Cardiac fibroblast (primary cell): ENCODE data around the gene PIEZO2.

Source experiments
- DNase-seq, 2 donors: peaks; one replicate each; pipeline versions ENCODE4 v3.0.0 to v3.0.0-alpha.2; 2010; ENCODE audit warnings: low read depth in 2 of 2
- H3K4me3 ChIP-seq, 2 donors: replicated peaks in 1 of 2; 1 replicate in 1 of 2; 2 replicates in 1 of 2; pipeline ENCODE4 v1.5.1; 2011; ENCODE audit warnings: low read depth in 2 of 2, low read length in 2 of 2, mild to moderate bottlenecking in 2 of 2, moderate library complexity in 1 of 2
- TF ChIP-seq, protein P1 (sequence below): IDR thresholded peaks from one replicate; pipeline ENCODE4 v1.5.1; 2011; ENCODE audit warnings: low read depth, mild to moderate bottlenecking, low read length, inconsistent platforms

The PIEZO2 gene

DNA sequence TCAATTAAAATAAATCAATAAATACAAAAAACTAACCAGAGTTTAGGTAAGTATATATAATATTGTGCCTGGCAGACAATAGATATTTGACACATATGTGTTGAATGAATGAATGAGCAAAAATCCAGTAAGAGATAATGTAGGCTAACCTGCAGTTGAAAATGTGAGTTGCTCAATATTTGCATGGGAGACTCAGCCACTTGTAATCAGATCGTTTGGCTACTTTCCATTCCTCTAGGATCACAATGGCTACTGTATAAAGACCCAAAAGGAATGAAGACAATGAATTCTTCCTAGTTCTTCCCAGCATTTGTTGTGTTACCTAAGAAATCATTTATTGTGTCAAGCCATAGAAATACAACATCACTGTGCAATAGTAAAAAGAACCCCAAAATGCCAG, 25.3 kb downstream of the PIEZO2 start:
- DNase-seq: no peak
- TF ChIP-seq, protein P1, sequence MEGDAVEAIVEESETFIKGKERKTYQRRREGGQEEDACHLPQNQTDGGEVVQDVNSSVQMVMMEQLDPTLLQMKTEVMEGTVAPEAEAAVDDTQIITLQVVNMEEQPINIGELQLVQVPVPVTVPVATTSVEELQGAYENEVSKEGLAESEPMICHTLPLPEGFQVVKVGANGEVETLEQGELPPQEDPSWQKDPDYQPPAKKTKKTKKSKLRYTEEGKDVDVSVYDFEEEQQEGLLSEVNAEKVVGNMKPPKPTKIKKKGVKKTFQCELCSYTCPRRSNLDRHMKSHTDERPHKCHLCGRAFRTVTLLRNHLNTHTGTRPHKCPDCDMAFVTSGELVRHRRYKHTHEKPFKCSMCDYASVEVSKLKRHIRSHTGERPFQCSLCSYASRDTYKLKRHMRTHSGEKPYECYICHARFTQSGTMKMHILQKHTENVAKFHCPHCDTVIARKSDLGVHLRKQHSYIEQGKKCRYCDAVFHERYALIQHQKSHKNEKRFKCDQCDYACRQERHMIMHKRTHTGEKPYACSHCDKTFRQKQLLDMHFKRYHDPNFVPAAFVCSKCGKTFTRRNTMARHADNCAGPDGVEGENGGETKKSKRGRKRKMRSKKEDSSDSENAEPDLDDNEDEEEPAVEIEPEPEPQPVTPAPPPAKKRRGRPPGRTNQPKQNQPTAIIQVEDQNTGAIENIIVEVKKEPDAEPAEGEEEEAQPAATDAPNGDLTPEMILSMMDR: no peak
- no peak overlapping the region for H3K4me3 ChIP-seq

DNA sequence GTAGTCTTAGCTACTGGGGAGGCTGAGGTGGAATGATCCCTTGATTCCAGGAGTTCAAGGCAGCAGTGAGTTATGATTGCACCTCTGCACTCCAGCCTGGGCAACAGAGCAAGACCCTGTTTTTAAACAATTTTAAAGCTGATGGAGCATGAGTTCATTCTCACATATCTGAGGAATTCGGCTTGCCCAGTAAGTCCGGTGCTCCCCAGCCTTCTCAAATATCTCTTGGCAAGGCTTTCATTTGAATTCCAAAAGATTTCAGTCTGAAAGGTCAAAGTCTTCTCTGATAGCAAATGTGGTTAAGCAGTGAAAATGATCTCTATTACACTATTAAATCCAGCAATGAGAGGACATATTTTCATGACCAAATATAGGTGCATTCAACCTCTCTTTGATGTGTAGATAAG, 27.9 kb downstream of the PIEZO2 start:
- DNase-seq: peak in 1 of 2 donors; percentile 40
- H3K4me3 ChIP-seq: no peak overlapping the region
- TF ChIP-seq, protein P1: no peak

DNA sequence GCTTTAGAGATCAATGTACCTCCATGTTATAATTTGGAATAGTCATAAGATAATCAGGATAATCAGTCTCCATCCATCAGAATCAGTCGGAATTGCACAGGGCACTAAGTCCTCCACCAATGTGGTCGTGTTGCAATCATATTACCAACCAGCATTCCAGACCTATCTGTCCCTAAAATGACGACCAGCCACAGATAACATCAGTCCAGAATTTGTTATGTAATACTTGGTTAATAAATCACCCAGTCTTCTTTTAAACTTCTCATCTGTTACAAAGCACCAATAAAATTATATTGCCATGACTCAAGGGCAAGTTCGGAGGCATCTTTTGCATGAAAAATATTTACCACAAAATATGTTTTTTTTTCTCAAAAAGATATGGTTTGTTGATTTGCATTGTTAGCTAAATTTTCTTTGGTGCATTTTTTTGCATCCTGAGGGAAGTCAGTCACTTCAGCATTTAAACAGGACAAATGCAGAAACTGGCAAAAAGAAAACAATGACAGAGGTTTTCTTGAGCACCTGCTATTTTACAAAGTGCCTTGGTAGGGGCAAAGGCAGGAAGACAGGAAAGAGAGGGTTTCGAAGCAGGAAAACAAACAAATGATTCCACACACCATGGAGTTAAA, 29.3 kb downstream of the PIEZO2 start:
- DNase-seq: peak; percentile 32 to 64
- H3K4me3 ChIP-seq: no peak overlapping the region
- TF ChIP-seq, protein P1: no peak

DNA sequence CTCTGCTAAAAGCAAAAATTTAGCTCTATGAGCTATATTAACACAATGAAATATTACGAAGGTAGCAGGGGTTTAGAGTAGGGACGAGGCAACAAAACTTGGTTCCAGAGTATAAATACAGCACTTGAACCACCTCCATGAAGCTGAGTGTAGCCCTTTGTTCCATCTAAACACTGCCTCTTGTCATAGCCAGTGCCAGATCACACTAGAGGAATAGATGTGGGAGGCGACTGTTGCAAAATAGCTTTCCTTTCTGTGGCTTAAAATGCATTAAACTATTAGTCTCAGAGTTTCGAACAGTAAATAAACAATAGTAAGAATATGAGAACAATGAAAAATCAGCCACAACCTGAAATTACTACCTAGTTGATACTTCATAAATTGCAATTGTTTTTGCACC, 29.8 kb downstream of the PIEZO2 start:
- peak in 1 of 2 donors; percentile 42 for DNase-seq
- TF ChIP-seq, protein P1: no peak
- no peak overlapping the region for H3K4me3 ChIP-seq

DNA sequence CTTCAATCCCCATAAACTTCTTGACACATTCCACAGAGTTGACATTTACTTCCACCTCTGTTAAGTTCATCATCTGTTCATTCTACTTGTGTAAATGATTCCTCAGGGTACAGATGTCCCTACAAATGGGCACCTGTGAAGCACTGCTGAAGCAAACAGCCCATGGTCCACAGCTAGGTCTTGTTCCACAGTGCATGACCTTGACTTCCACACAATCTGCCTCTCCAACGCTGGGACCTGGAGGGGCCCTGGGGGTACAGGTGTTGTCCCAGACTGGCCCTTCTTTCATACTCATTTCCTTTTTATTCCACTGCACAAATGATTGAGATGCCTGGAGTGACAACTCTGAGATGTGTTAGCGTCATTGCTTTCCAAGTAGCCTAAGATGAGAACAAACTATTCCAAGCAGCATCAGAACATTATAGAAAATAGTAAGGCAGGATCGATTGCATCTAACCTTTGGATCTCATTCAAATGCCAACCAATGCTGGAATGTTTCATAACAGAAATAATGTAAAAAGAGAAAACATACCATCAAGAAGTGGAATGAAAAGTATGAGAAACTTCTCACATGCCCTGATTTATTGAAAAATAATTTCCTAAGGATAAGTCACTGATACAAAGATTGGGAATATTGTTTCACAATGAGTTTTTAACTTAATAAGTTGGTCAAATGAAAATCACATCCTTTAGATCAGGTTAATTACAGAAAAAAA, 31.2 kb downstream of the PIEZO2 start:
- DNase-seq: no peak
- TF ChIP-seq, protein P1: no peak

DNA sequence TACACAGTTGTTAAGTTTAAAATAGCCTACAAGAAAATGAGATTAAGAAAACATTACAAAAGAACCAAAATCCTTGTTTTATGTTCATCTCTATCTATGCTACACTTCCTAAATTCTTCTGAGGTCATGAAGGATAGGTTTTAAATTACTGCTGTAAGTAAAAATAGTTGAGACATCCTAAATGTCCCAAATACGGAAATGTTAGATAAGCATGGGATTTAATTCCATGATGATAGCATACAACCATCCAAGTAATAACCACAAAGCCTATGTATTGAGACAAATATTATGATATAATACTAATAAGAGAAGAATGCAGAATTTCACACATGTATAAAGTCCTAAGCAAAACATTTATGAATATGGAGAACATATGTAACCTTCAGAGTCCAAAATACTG, 34.1 kb downstream of the PIEZO2 start:
- no peak overlapping the region for H3K4me3 ChIP-seq
- TF ChIP-seq, protein P1: no peak
- DNase-seq: peak; percentile 7 to 51

More for the DNA sequence above, 31.2 kb downstream of the PIEZO2 start:
- no peak overlapping the region for H3K4me3 ChIP-seq

DNA sequence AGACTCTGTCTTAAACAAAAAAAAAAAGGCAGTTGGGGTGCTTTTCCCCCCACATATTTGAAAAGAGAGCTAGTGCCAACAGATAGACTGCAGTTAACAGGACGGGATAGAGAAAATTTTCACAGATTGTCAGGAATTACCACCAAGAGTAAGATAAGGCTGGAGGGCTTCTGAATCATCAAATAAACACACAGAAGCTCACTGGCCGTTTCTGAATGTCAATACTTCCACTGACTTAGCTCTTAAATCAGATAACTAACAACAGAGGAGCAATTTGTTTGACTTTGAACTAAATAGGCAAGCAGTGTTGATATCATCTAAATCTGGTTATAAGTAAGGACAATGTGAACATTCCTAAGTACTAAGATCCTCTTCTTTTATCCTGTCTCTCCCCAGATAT, 34.7 kb downstream of the PIEZO2 start:
- H3K4me3 ChIP-seq: no peak overlapping the region
- TF ChIP-seq, protein P1: no peak
- no peak for DNase-seq
